ENCODE results near the gene PCGF3. TPM values are rescaled to one million over a fixed set of nuclear protein-coding genes. Genes with fewer than 3 reads are reported as not detected.
A peak's percentile ranks its signal among the peaks of the same experiment; 100 is the strongest.
"Not testable (repeated sequence)": the region's sequence is repeated elsewhere in the genome, so short reads cannot be mapped to it uniquely, and the experiment has no call there.

Gene PCGF3
- total RNA-seq, 3 donors from 2014 or later: 20.7 to 27.8 (median 23.0) TPM

- no peak for ATAC-seq
- DNase-seq: no peak
- H3K4me1 Mint-ChIP-seq (ENCODE audit: low read depth): peaks cover 7% of the 10 kb centered on the region
- no peaks in the 10 kb centered on the region for H3K27me3 Mint-ChIP-seq (ENCODE audit: low read depth)
- H3K9me3 Mint-ChIP-seq: no peaks in the 10 kb centered on the region
- no peak overlapping the region for H3K4me3 Mint-ChIP-seq
- no peaks in the 10 kb centered on the region for H3K36me3 Mint-ChIP-seq (ENCODE audit: insufficient read depth)
Observed at GRCh38 chr4:700587-701264, 4.9 kb upstream of the PCGF3 start.

GRCh38 chr4:702618-703048, 3.0 kb upstream of the PCGF3 start:
- no peaks in the 10 kb centered on the region for H3K9me3 Mint-ChIP-seq
- ATAC-seq: no peak
- no peak overlapping the region for H3K4me3 Mint-ChIP-seq
- DNase-seq: no peak
- H3K36me3 Mint-ChIP-seq (ENCODE audit: insufficient read depth): no peaks in the 10 kb centered on the region
- H3K4me1 Mint-ChIP-seq (ENCODE audit: low read depth): peaks cover 7% of the 10 kb centered on the region
- no peaks in the 10 kb centered on the region for H3K27me3 Mint-ChIP-seq (ENCODE audit: low read depth)

GRCh38 chr4:703336-704197, 2.1 kb upstream of the PCGF3 start:
- H3K27me3 Mint-ChIP-seq (ENCODE audit: low read depth): no peaks in the 10 kb centered on the region
- H3K36me3 Mint-ChIP-seq (ENCODE audit: insufficient read depth): no peaks in the 10 kb centered on the region
- H3K9me3 Mint-ChIP-seq: no peaks in the 10 kb centered on the region
- ATAC-seq: no peak
- peaks cover 11% of the 10 kb centered on the region for H3K4me1 Mint-ChIP-seq (ENCODE audit: low read depth)
- H3K4me3 Mint-ChIP-seq: no peak overlapping the region
- DNase-seq: no peak

GRCh38 chr4:704198-704891, 1.3 kb upstream of the PCGF3 start:
- Mint-ChIP-seq H3K36me3 (ENCODE audit: insufficient read depth) (no peaks in the 10 kb centered on the region), H3K9me3 (no peaks in the 10 kb centered on the region), H3K27me3 (ENCODE audit: low read depth) (no peaks in the 10 kb centered on the region), H3K4me3 (peak overlapping the region; percentile 35), H3K4me1 (ENCODE audit: low read depth) (peaks cover 13% of the 10 kb centered on the region)
- DNase-seq (no peak), ATAC-seq (no peak)

GRCh38 chr4:704971-705277, 708 bp upstream of the PCGF3 start:
- Mint-ChIP-seq H3K9me3 (no peaks in the 10 kb centered on the region), H3K4me1 (ENCODE audit: low read depth) (peaks cover 16% of the 10 kb centered on the region), H3K27me3 (ENCODE audit: low read depth) (no peaks in the 10 kb centered on the region), H3K36me3 (ENCODE audit: insufficient read depth) (no peaks in the 10 kb centered on the region), H3K4me3 (peak overlapping the region; percentile 74)
- DNase-seq: no peak
- ATAC-seq: no peak

GRCh38 chr4:706083-706633, 526 bp downstream of the PCGF3 start:
- not testable (repeated sequence) for DNase-seq; ATAC-seq; H3K27me3 Mint-ChIP-seq (ENCODE audit: low read depth); H3K36me3 Mint-ChIP-seq (ENCODE audit: insufficient read depth); H3K9me3 Mint-ChIP-seq
- H3K4me1 Mint-ChIP-seq (ENCODE audit: low read depth): peaks cover 22% of the 10 kb centered on the region
- peak overlapping the region; percentile 38 for H3K4me3 Mint-ChIP-seq

GRCh38 chr4:706834-707598, 1.4 kb downstream of the PCGF3 start:
- Mint-ChIP-seq H3K36me3 (ENCODE audit: insufficient read depth) (peaks cover 2% of the 10 kb centered on the region), H3K9me3 (no peaks in the 10 kb centered on the region), H3K4me1 (ENCODE audit: low read depth) (peaks cover 22% of the 10 kb centered on the region), H3K4me3 (no peak overlapping the region), H3K27me3 (ENCODE audit: low read depth) (no peaks in the 10 kb centered on the region)
- ATAC-seq (no peak), DNase-seq (no peak)

- no peak for DNase-seq
- ATAC-seq: no peak
- Mint-ChIP-seq H3K4me3 (no peak overlapping the region), H3K36me3 (ENCODE audit: insufficient read depth) (peaks cover 2% of the 10 kb centered on the region), H3K4me1 (ENCODE audit: low read depth) (peaks cover 22% of the 10 kb centered on the region), H3K27me3 (ENCODE audit: low read depth) (no peaks in the 10 kb centered on the region), H3K9me3 (no peaks in the 10 kb centered on the region)
Observed at GRCh38 chr4:707929-708630, 2.4 kb downstream of the PCGF3 start.

- ATAC-seq (no peak), DNase-seq (no peak)
- peaks cover 2% of the 10 kb centered on the region for H3K36me3 Mint-ChIP-seq (ENCODE audit: insufficient read depth)
- no peaks in the 10 kb centered on the region for H3K9me3 Mint-ChIP-seq
- peaks cover 22% of the 10 kb centered on the region for H3K4me1 Mint-ChIP-seq (ENCODE audit: low read depth)
- H3K4me3 Mint-ChIP-seq: peak overlapping the region; percentile 20
- H3K27me3 Mint-ChIP-seq (ENCODE audit: low read depth): no peaks in the 10 kb centered on the region
Observed at GRCh38 chr4:708631-708933, 3.0 kb downstream of the PCGF3 start.

- H3K4me1 Mint-ChIP-seq (ENCODE audit: low read depth): peaks cover 22% of the 10 kb centered on the region
- no peak for DNase-seq
- peaks cover 2% of the 10 kb centered on the region for H3K36me3 Mint-ChIP-seq (ENCODE audit: insufficient read depth)
- no peaks in the 10 kb centered on the region for H3K27me3 Mint-ChIP-seq (ENCODE audit: low read depth)
- no peaks in the 10 kb centered on the region for H3K9me3 Mint-ChIP-seq
- ATAC-seq: no peak
- peak overlapping the region; percentile 21 for H3K4me3 Mint-ChIP-seq
Observed at GRCh38 chr4:709348-709747, 3.7 kb downstream of the PCGF3 start.

- Mint-ChIP-seq H3K4me3 (no peak overlapping the region), H3K4me1 (ENCODE audit: low read depth) (peaks cover 23% of the 10 kb centered on the region), H3K36me3 (ENCODE audit: insufficient read depth) (peaks cover 2% of the 10 kb centered on the region), H3K27me3 (ENCODE audit: low read depth) (no peaks in the 10 kb centered on the region), H3K9me3 (no peaks in the 10 kb centered on the region)
- DNase-seq: no peak
- ATAC-seq: no peak
Observed at GRCh38 chr4:710116-710515, 4.5 kb downstream of the PCGF3 start.

GRCh38 chr4:710916-711315, 5.3 kb downstream of the PCGF3 start:
- DNase-seq: no peak

GRCh38 chr4:712093-712492, 6.5 kb downstream of the PCGF3 start:
- no peaks in the 10 kb centered on the region for H3K27me3 Mint-ChIP-seq (ENCODE audit: low read depth)
- no peaks in the 10 kb centered on the region for H3K9me3 Mint-ChIP-seq
- H3K4me1 Mint-ChIP-seq (ENCODE audit: low read depth): peaks cover 25% of the 10 kb centered on the region

More at GRCh38 chr4:710916-711315, 5.3 kb downstream of the PCGF3 start:
- peaks cover 2% of the 10 kb centered on the region for H3K36me3 Mint-ChIP-seq (ENCODE audit: insufficient read depth)
- ATAC-seq: no peak
- H3K4me3 Mint-ChIP-seq: no peak overlapping the region
- H3K27me3 Mint-ChIP-seq (ENCODE audit: low read depth): no peaks in the 10 kb centered on the region
- peaks cover 25% of the 10 kb centered on the region for H3K4me1 Mint-ChIP-seq (ENCODE audit: low read depth)
- no peaks in the 10 kb centered on the region for H3K9me3 Mint-ChIP-seq

More at GRCh38 chr4:712093-712492, 6.5 kb downstream of the PCGF3 start:
- Mint-ChIP-seq H3K4me3 (no peak overlapping the region), H3K36me3 (ENCODE audit: insufficient read depth) (peaks cover 2% of the 10 kb centered on the region)
- DNase-seq (no peak), ATAC-seq (no peak)
